ENCODE data around the gene ATXN1. TPM values are rescaled to one million over a fixed set of nuclear protein-coding genes. Genes with fewer than 3 reads are reported as not detected.

The ATXN1 gene
- total RNA-seq, 4 donors from 2014 or later, result 26.4 to 46.4 (median 36.1) TPM

- ATAC-seq (ENCODE audit: low FRiP score) (no peak), DNase-seq (ENCODE audit: low spot score) (no peak)
- TF ChIP-seq, protein P1, sequence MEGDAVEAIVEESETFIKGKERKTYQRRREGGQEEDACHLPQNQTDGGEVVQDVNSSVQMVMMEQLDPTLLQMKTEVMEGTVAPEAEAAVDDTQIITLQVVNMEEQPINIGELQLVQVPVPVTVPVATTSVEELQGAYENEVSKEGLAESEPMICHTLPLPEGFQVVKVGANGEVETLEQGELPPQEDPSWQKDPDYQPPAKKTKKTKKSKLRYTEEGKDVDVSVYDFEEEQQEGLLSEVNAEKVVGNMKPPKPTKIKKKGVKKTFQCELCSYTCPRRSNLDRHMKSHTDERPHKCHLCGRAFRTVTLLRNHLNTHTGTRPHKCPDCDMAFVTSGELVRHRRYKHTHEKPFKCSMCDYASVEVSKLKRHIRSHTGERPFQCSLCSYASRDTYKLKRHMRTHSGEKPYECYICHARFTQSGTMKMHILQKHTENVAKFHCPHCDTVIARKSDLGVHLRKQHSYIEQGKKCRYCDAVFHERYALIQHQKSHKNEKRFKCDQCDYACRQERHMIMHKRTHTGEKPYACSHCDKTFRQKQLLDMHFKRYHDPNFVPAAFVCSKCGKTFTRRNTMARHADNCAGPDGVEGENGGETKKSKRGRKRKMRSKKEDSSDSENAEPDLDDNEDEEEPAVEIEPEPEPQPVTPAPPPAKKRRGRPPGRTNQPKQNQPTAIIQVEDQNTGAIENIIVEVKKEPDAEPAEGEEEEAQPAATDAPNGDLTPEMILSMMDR (IDR thresholded peaks at IDR 0.05), result no peak
Measured at GRCh38 chr6:16324184-16324583, 437.1 kb downstream of the ATXN1 start.

DNA sequence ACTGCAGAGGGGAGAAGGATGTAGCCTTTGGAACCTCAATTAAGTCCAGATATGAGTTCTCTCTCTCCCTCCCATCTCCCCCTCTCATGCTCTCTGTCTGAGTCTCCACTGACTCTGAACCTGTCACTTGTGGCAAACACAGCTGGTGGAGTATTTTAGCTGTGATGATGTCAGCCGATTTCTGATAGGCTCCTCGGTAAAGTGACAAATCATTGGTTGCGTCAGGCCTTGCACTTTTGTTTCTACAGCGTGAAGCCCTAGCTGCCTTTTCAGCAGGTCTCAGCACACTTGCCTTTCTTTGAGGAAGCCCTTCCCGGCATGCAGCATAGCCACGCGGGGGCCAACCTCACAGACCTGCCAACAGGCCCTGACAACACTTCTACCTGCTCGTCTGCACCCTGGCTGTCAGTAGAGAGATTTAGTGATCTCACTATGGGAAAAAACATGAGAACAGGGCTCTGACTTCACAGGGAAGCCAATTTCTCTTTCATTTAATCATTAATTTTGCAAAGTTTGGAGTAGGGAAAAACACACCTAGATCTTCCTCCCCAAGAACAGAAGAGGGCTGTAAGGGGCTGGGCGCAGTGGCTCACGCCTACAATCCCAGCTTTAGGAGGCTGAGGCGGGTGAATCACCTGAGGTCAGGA is 438.5 kb downstream of the ATXN1 start:
- TF ChIP-seq, protein P1 (IDR thresholded peaks at IDR 0.05), result no peak

DNA sequence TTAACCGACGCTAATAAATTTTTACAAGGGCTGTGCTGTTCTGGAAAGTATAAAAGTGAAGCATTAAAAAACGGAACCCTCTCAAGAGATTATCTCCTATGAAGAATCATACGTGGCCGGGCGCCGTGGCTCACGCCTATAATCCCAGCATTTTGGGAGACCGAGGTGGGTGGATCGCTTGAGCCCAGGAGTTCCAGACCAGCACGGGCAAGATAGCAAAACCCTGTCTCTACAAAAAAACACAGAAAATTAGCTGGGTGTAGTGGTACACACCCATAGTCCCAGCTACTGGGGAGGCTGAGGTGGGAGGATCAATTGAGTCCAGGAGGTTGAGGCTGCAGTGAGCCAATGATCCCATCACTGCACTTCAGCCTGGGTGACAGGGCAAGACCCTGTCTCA is 439.4 kb downstream of the ATXN1 start:
- TF ChIP-seq, protein P1 (IDR thresholded peaks at IDR 0.05), result no peak
- no peak for DNase-seq (ENCODE audit: low spot score)
- no peak for ATAC-seq (ENCODE audit: low FRiP score)

More for the DNA sequence above, 438.5 kb downstream of the ATXN1 start:
- no peak for ATAC-seq (ENCODE audit: low FRiP score)
- DNase-seq (ENCODE audit: low spot score), result no peak

DNA sequence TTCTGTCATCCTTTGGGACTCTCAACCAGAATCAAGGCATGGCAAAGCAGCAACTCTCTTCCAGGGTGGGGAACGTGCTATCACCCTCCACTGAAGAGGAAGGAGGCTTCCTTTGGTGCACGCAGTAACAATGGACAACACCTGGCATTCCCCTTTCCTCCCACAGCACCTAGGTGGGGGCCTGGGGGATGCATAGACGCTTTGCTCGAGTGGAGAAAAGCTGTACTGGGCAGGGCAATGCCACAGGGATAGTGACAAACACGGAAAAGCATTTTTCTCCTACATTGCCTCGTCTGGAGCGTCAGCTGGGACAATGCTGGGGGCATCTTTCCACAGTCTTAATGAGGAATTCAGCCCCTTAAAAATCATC is 439.9 kb downstream of the ATXN1 start:
- ATAC-seq (ENCODE audit: low FRiP score) (no peak), DNase-seq (ENCODE audit: low spot score) (no peak)
- TF ChIP-seq, protein P1 (IDR thresholded peaks at IDR 0.05), result no peak

DNA sequence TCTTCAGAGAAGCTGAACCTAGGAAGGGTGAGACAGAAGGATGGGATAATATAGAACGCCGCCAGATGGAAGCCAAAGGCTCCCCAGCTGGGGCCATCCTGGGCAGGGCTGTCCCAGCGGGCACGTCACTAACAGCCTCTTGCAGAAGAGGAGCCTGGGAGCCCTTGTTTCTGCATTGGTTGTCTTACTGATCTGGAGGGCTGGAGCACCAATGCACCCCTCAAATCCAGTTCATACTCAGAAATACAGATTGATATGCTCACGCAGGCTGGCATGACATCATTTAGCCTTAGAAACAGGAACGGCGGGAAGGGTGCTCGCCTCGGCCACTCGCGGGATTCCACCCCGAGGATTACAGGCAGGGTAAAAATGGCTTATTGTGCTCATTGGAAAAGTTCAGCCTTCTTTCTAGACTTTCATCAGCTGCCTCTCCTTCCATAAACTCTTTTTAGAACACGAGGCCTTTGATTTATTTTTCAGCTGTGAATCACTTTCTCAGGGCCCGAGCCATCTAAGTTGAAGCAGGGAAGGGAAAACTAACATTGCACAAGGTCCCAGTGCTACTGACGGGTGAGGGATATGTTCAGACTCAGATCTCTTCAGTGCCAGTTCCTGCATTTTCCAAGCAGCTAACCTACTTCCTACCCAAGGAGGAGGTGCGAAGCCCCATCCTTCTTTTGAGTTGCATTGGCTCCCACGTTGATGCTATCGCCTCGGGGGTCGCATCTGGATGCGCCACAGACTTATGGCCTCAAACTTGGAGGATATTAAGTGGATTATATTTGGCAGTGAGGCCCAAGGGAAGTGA is 440.5 kb downstream of the ATXN1 start:
- no peak for DNase-seq (ENCODE audit: low spot score)
- peak; percentile 3 for ATAC-seq (ENCODE audit: low FRiP score)
- TF ChIP-seq, protein P1 (IDR thresholded peaks at IDR 0.05), result no peak

DNA sequence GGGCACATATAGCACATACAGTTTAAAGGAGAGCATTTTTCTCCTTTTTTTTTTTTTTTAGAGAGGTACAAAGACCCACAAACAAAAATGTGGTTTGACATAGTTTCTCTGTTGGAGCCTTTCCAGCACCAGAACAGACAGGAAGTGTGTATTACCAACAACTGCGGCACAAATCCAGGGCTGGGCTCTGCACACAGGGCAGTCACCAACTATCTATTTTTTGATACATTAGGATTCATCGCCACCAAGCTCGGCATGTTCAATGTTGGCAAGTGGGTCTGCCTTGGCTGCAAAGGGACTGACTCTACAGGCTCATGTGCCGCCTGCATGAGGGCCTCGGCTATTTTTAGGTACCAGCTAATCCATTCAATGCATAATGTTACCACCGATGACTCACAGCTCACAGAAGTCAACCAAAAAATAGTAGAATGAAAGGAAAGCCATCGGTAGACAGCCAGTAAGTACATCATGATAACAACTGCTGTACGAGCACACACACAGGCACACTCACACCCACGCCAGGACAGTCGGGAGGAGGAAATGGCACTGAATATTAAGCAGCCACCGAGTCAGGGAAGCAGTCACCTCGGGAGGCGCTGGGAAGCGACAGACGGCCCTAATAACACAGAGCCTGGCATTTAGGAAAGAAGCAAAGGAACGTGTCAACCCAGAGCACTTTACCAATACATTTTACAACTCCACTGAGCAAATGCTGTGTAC is 441.3 kb downstream of the ATXN1 start:
- ATAC-seq (ENCODE audit: low FRiP score) (peak; percentile 80), DNase-seq (ENCODE audit: low spot score) (peak; percentile 44)
- TF ChIP-seq, protein P1 (IDR thresholded peaks at IDR 0.05), result no peak
